Endodermal cell (in vitro differentiated cells): Measurements from ENCODE around the gene CER1. TPM values are rescaled to one million over a fixed set of nuclear protein-coding genes. Genes with fewer than 3 reads are reported as not detected.
"Not testable (repeated sequence)": the region's sequence is repeated elsewhere in the genome, so short reads cannot be mapped to it uniquely, and the experiment has no call there.

Experiments used
- DNase-seq: peaks from one replicate; pipeline ENCODE4 v3.0.0-alpha.2; 2017
- H3K27ac ChIP-seq: 2 replicates; pipeline ENCODE4 v1.5.1; 2013; ENCODE audit warnings: mild to moderate bottlenecking, low read depth, low read length, moderate library complexity
- H3K27me3 ChIP-seq: 2 replicates; pipeline ENCODE4 v1.6.1; 2013; ENCODE audit warnings: mild to moderate bottlenecking, low read length, moderate library complexity; ENCODE audit not compliant: insufficient read depth, control insufficient read depth, poor library complexity, severe bottlenecking
- H3K36me3 ChIP-seq: 2 replicates; pipeline ENCODE4 v1.7.0; 2013; ENCODE audit warnings: mild to moderate bottlenecking, low read length, moderate library complexity; ENCODE audit not compliant: control insufficient read depth, insufficient read depth
- H3K4me1 ChIP-seq: one replicate; pipeline ENCODE4 v1.7.0; 2013; ENCODE audit warnings: low read length; ENCODE audit not compliant: control insufficient read depth, insufficient read depth
- H3K4me3 ChIP-seq: 2 replicates; pipeline ENCODE4 v1.5.1; 2013; ENCODE audit warnings: mild to moderate bottlenecking, low read length, moderate library complexity
- H3K9ac ChIP-seq: 2 replicates; pipeline ENCODE4 v1.6.1; 2013; ENCODE audit warnings: mild to moderate bottlenecking, low read length, moderate library complexity; ENCODE audit not compliant: poor library complexity, severe bottlenecking; ENCODE audit errors: extremely low read depth
- H3K9me3 ChIP-seq: 2 replicates; pipeline ENCODE4 v1.6.1; 2013; ENCODE audit warnings: mild to moderate bottlenecking, low read length, moderate library complexity; ENCODE audit not compliant: control insufficient read depth
- H3K27ac Mint-ChIP-seq: 2 replicates; pipeline ENCODE4 v1.8.0; 2020; ENCODE audit warnings: mixed read lengths
- H3K27me3 Mint-ChIP-seq: 2 replicates; pipeline ENCODE4 v1.8.0; 2021; ENCODE audit warnings: mild to moderate bottlenecking, mixed read lengths; ENCODE audit not compliant: insufficient read depth
- H3K36me3 Mint-ChIP-seq: 2 replicates; pipeline ENCODE4 v1.8.0; 2020; ENCODE audit warnings: low read depth, mixed read lengths
- H3K4me1 Mint-ChIP-seq: 2 replicates; pipeline ENCODE4 v1.8.0; 2020; ENCODE audit warnings: mixed read lengths
- H3K4me3 Mint-ChIP-seq: 2 replicates; pipeline ENCODE4 v1.8.0; 2020; ENCODE audit warnings: mild to moderate bottlenecking, moderate library complexity, mixed read lengths
- H3K9me3 Mint-ChIP-seq: 2 replicates; pipeline ENCODE4 v1.8.0; 2020; ENCODE audit warnings: mild to moderate bottlenecking, mixed read lengths
- WGBS, 2 experiments: methylation state at CpG; one replicate each; pipeline versions ENCODE4 v1.1.5 to v1.1.7; 2013; ENCODE audit warnings: missing lambda C conversion rate in 2 of 2, mixed read lengths in 1 of 2; ENCODE audit not compliant: insufficient coverage in 1 of 2, insufficient read length in 1 of 2; 5-methylcytosine and 5-hydroxymethylcytosine counted together
- total RNA-seq, 2 donors: library from RNA; stranded (reverse); fragmentation: NEBNext Ultra II Directional in 1 of 2; extraction: Animal tissue kit (Norgen Biotek cat#: 25700) in 1 of 2; gene quantifications; 2 replicates in 1 of 2; 3 replicates in 1 of 2; pipeline ENCODE4 v1.2.1, GENCODE V29; 2021
- TF ChIP-seq, protein P1 (sequence below): fragments of 200-600 bp; sonication (generic); conservative IDR thresholded peaks from 2 replicates; pipeline ENCODE4 v1.5.0; 2021; ENCODE audit warnings: antibody characterized with exemption, mild to moderate bottlenecking

Gene CER1
- total RNA-seq, 2 donors from 2014 or later, result 694 to 2,562 TPM

DNA sequence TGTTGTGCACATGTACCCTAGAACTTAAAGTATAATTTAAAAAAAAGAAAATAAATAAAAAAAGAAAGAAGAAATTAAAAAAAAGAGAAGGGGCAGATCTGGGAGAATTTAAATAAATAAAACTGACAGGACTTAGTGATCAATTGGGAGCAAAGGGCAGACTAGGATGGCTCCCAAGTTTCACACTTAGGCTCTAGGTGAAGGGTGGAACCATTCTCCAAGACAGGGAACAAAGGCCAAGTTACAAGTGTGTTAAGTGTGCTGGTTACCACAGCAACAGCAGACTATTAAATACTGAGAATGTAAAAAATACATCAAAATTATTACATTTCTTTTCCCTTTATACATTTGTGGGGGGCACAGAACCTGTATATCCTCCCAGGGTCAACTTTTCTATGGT is 36.4 kb downstream of the CER1 start:
- TF ChIP-seq, protein P1, sequence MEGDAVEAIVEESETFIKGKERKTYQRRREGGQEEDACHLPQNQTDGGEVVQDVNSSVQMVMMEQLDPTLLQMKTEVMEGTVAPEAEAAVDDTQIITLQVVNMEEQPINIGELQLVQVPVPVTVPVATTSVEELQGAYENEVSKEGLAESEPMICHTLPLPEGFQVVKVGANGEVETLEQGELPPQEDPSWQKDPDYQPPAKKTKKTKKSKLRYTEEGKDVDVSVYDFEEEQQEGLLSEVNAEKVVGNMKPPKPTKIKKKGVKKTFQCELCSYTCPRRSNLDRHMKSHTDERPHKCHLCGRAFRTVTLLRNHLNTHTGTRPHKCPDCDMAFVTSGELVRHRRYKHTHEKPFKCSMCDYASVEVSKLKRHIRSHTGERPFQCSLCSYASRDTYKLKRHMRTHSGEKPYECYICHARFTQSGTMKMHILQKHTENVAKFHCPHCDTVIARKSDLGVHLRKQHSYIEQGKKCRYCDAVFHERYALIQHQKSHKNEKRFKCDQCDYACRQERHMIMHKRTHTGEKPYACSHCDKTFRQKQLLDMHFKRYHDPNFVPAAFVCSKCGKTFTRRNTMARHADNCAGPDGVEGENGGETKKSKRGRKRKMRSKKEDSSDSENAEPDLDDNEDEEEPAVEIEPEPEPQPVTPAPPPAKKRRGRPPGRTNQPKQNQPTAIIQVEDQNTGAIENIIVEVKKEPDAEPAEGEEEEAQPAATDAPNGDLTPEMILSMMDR, result no peak
- H3K9me3 ChIP-seq, result no peaks in the 10 kb centered on the region
- no peak for DNase-seq
- H3K9ac ChIP-seq, result no peak overlapping the region
- Mint-ChIP-seq H3K4me1 (peaks cover 9% of the 10 kb centered on the region), H3K27ac (no peak overlapping the region), H3K27me3 (no peaks in the 10 kb centered on the region), H3K4me3 (no peak overlapping the region), H3K9me3 (peaks cover 8% of the 10 kb centered on the region), H3K36me3 (peaks cover 66% of the 10 kb centered on the region)
- H3K27me3 ChIP-seq, result no peaks in the 10 kb centered on the region
- H3K4me3 ChIP-seq, result no peak overlapping the region
- H3K4me1 ChIP-seq, result peaks cover 2% of the 10 kb centered on the region
- H3K27ac ChIP-seq, result no peak overlapping the region
- peaks cover 50% of the 10 kb centered on the region for H3K36me3 ChIP-seq

DNA sequence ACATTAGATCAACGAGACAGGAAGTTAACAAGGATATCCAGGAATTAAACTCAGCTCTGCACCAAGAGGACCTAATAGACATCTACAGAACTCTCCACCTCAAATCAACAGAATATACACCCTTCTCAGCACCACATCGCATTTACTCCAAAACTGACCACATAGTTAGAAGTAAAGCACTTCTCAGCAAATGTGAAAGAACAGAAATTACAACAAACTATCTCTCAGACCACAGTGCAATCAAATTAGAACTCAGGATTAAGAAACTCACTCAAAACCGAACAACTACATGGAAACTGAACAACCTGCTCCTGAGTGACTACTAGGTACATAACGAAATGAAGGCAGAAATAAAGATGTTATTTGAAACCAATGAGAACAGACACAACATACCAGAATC is 39.9 kb downstream of the CER1 start:
- H3K36me3 ChIP-seq, result peaks cover 60% of the 10 kb centered on the region
- not testable (repeated sequence) for H3K9me3 Mint-ChIP-seq, H3K4me3 Mint-ChIP-seq, H3K4me1 Mint-ChIP-seq, H3K4me3 ChIP-seq, H3K27me3 Mint-ChIP-seq, H3K27me3 ChIP-seq, H3K4me1 ChIP-seq, DNase-seq, H3K9me3 ChIP-seq, H3K27ac ChIP-seq, H3K9ac ChIP-seq
- peaks cover 46% of the 10 kb centered on the region for H3K36me3 Mint-ChIP-seq
- H3K27ac Mint-ChIP-seq, result peak overlapping the region; percentile 75
- WGBS, 2 experiments, result 96 to 100% methylated on average over 1 to 4 of the region's 4 CpGs

DNA sequence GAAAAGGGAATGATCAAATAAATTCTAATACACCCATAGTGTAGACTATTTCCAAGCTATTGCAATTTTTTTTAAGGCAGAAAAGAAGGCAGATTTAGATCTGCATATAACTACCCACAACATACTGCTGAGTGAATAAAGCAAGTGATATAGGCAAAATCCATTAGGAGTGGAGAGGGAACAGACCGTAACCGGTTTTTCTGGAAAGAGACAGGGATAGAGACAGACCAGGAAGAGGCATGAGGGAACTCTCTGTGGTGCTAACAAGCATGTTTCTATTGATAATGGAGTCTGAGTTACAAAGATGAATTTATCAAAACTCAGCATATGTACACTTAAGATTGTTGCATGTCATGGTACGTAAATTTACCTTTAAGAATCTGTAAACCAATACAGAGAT is 43.8 kb downstream of the CER1 start:
- Mint-ChIP-seq H3K4me3 (no peak overlapping the region), H3K36me3 (peaks cover 25% of the 10 kb centered on the region), H3K9me3 (no peaks in the 10 kb centered on the region), H3K27me3 (no peaks in the 10 kb centered on the region), H3K4me1 (peaks cover 4% of the 10 kb centered on the region), H3K27ac (no peak overlapping the region)
- no peaks in the 10 kb centered on the region for H3K9me3 ChIP-seq
- H3K9ac ChIP-seq, result no peak overlapping the region
- H3K27ac ChIP-seq, result no peak overlapping the region
- TF ChIP-seq, protein P1, result no peak
- H3K27me3 ChIP-seq, result no peaks in the 10 kb centered on the region
- WGBS, 2 experiments, result 97 to 100% methylated on average over 2 of the region's 3 CpGs
- no peaks in the 10 kb centered on the region for H3K4me1 ChIP-seq
- no peak for DNase-seq
- peaks cover 71% of the 10 kb centered on the region for H3K36me3 ChIP-seq
- H3K4me3 ChIP-seq, result no peak overlapping the region

DNA sequence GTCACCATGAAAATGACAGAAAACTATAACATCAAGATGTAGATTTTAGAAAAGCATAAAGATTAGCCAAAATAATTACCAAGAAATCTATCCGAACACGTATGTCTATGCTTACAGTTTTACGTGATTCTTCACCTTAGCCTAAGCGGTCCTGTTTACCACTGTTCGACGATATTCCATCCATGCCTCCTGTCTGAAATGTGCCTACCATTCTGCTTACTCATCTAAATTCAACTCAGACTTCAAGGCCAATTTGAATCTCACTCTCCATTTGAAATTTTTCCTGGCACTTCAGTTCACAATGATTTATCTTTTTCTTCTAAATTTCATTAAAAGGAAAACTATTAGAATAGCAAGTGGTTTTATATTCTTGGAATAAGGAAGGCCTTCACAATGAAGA is 44.7 kb downstream of the CER1 start:
- H3K4me1 Mint-ChIP-seq, result peaks cover 4% of the 10 kb centered on the region
- TF ChIP-seq, protein P1, result no peak
- no peaks in the 10 kb centered on the region for H3K9me3 ChIP-seq
- H3K4me3 Mint-ChIP-seq, result no peak overlapping the region
- peak overlapping the region; percentile 1 for H3K27ac Mint-ChIP-seq
- H3K4me3 ChIP-seq, result no peak overlapping the region
- H3K36me3 ChIP-seq, result peaks cover 80% of the 10 kb centered on the region
- H3K27ac ChIP-seq, result no peak overlapping the region
- H3K4me1 ChIP-seq, result no peaks in the 10 kb centered on the region
- peaks cover 24% of the 10 kb centered on the region for H3K36me3 Mint-ChIP-seq
- H3K9ac ChIP-seq, result no peak overlapping the region
- DNase-seq, result no peak
- WGBS, 2 experiments, result 88 to 95% methylated on average over 6 of the region's 6 CpGs
- H3K9me3 Mint-ChIP-seq, result no peaks in the 10 kb centered on the region
- no peaks in the 10 kb centered on the region for H3K27me3 ChIP-seq
- H3K27me3 Mint-ChIP-seq, result no peaks in the 10 kb centered on the region
